ENCODE measurements around the gene GTF2A2.
A peak's percentile ranks its signal among the peaks of the same experiment; 100 is the strongest.
"Not testable (repeated sequence)": the region's sequence is repeated elsewhere in the genome, so short reads cannot be mapped to it uniquely, and the experiment has no call there.

The GTF2A2 gene

GRCh38 chr15:59656897-59657634, at the start of gene GTF2A2:
TSS of gene GTF2A2 (minus strand) at chr15:59657515. CDS start at chr15:59652277, 5,238 bp downstream.
- DNase-seq (ENCODE audit: low spot score): peak; percentile 98

GRCh38 chr15:59703979-59704796, 46.9 kb upstream of the GTF2A2 start:
- DNase-seq (ENCODE audit: low spot score): no peak

GRCh38 chr15:59702351-59702750, 45.0 kb upstream of the GTF2A2 start:
- DNase-seq (ENCODE audit: low spot score): no peak

GRCh38 chr15:59701880-59702279, 44.6 kb upstream of the GTF2A2 start:
- no peak for DNase-seq (ENCODE audit: low spot score)

GRCh38 chr15:59699810-59700431, 42.6 kb upstream of the GTF2A2 start:
- no peak for DNase-seq (ENCODE audit: low spot score)

GRCh38 chr15:59698065-59698464, 40.8 kb upstream of the GTF2A2 start:
- not testable (repeated sequence) for DNase-seq (ENCODE audit: low spot score)

GRCh38 chr15:59696332-59696731, 39.0 kb upstream of the GTF2A2 start:
- no peak for DNase-seq (ENCODE audit: low spot score)

- no peak for DNase-seq (ENCODE audit: low spot score)
Observed at GRCh38 chr15:59694779-59695178, 37.5 kb upstream of the GTF2A2 start.

- peak; percentile 30 for DNase-seq (ENCODE audit: low spot score)
Observed at GRCh38 chr15:59691194-59691805, 34.0 kb upstream of the GTF2A2 start.

- peak; percentile 77 for DNase-seq (ENCODE audit: low spot score)
Observed at GRCh38 chr15:59689626-59690236, 32.4 kb upstream of the GTF2A2 start.

- DNase-seq (ENCODE audit: low spot score): peak; percentile 98
Observed at GRCh38 chr15:59688782-59689625, 31.7 kb upstream of the GTF2A2 start, which contains the start of gene BNIP2. TSS of gene BNIP2 (minus strand) at chr15:59689320. CDS start at chr15:59682457, 6,863 bp downstream.

- DNase-seq (ENCODE audit: low spot score): peak; percentile 24
Observed at GRCh38 chr15:59688423-59688781, 31.1 kb upstream of the GTF2A2 start.

GRCh38 chr15:59687836-59688235, 30.5 kb upstream of the GTF2A2 start:
- peak; percentile 16 for DNase-seq (ENCODE audit: low spot score)

- no peak for DNase-seq (ENCODE audit: low spot score)
Observed at GRCh38 chr15:59686389-59686788, 29.1 kb upstream of the GTF2A2 start.

GRCh38 chr15:59685737-59686297, 28.5 kb upstream of the GTF2A2 start:
- no peak for DNase-seq (ENCODE audit: low spot score)

GRCh38 chr15:59680870-59681269, 23.6 kb upstream of the GTF2A2 start:
- no peak for DNase-seq (ENCODE audit: low spot score)

GRCh38 chr15:59680346-59680745, 23.0 kb upstream of the GTF2A2 start:
- DNase-seq (ENCODE audit: low spot score): no peak

- DNase-seq (ENCODE audit: low spot score): no peak
Observed at GRCh38 chr15:59678620-59679019, 21.3 kb upstream of the GTF2A2 start.

- no peak for DNase-seq (ENCODE audit: low spot score)
Observed at GRCh38 chr15:59678172-59678571, 20.9 kb upstream of the GTF2A2 start.

- no peak for DNase-seq (ENCODE audit: low spot score)
Observed at GRCh38 chr15:59676565-59676964, 19.2 kb upstream of the GTF2A2 start.

All from Ammon's horn (tissue), 1 donor.